Panc1 (cell line): ENCODE measurements around the gene SIPA1L2. TPM values are rescaled to one million over a fixed set of nuclear protein-coding genes. Genes with fewer than 3 reads are reported as not detected.

Experiments used
- ATAC-seq: fragments of 200-7000 bp; cut with Tn5 transposase; 2 replicates; pipeline ENCODE4 v1.9.1; 2020; ENCODE audit warnings: mild to moderate bottlenecking, moderate library complexity
- BruUV-seq: library from RNA; stranded (reverse); fragments of 400-500 nt; replicated peaks from 2 replicates; lab custom pipeline; 2021; lab: Mats Ljungman, UMichigan
- CTCF ChIA-PET: fragments of 300-600 bp; sonication (Branson Sonifier 250); formaldehyde crosslinking; loops from one replicate; lab custom pipeline; 2022; ENCODE audit warnings: antibody characterized with exemption; lab: Charles Lee
- POLR2A ChIA-PET: fragments of 300-600 bp; sonication (Branson Sonifier 250); formaldehyde crosslinking; loops from one replicate; lab custom pipeline; 2022; ENCODE audit warnings: antibody characterized with exemption; lab: Charles Lee
- DNase-seq: peaks from one replicate; pipeline ENCODE4 v3.0.0-alpha.2; 2010; ENCODE audit warnings: low read depth, low spot score
- H3K27ac ChIP-seq: 2 replicates; pipeline ENCODE4 v1.5.1; 2011; ENCODE audit warnings: mild to moderate bottlenecking, low read length, inconsistent platforms
- H3K27me3 ChIP-seq: fragments of 200-500 bp; sonication (Bioruptor generic); 2 replicates; pipeline ENCODE4 v1.6.0; 2014; ENCODE audit warnings: low read length, inconsistent platforms; ENCODE audit not compliant: control insufficient read depth, insufficient read depth
- H3K36me3 ChIP-seq: fragments of 200-500 bp; sonication (Bioruptor generic); 2 replicates; pipeline ENCODE4 v1.5.1; 2014; ENCODE audit warnings: inconsistent platforms, mild to moderate bottlenecking, low read length, moderate library complexity; ENCODE audit not compliant: control insufficient read depth, insufficient read depth
- H3K4me1 ChIP-seq: 2 replicates; pipeline ENCODE4 v1.5.1; 2011; ENCODE audit warnings: inconsistent platforms, mild to moderate bottlenecking, low read length, moderate library complexity; ENCODE audit not compliant: control insufficient read depth, insufficient read depth
- H3K4me3 ChIP-seq, 2 experiments: 2 replicates each; pipeline ENCODE4 v1.5.1; 2011 to 2012; ENCODE audit warnings: low read depth in 2 of 2, low read length in 2 of 2, mild to moderate bottlenecking in 2 of 2, inconsistent platforms in 1 of 2, moderate library complexity in 1 of 2
- H3K9me3 ChIP-seq: fragments of 200-500 bp; sonication (Bioruptor generic); 2 replicates; pipeline ENCODE4 v1.5.1; 2014; ENCODE audit warnings: low read depth, mild to moderate bottlenecking, inconsistent platforms, low read length, moderate library complexity; ENCODE audit not compliant: control insufficient read depth, insufficient read depth
- CTCF ChIP-seq: fragments of 450-650 bp; IDR thresholded peaks from 2 replicates; pipeline ENCODE4 v1.5.1; 2017; ENCODE audit warnings: mild to moderate bottlenecking
- POLR2AphosphoS5 ChIP-seq: IDR thresholded peaks from 2 replicates; pipeline ENCODE4 v1.6.1; 2012; ENCODE audit warnings: mild to moderate bottlenecking, low read depth, low read length, moderate library complexity
- REST ChIP-seq, 2 experiments: IDR thresholded peaks; 2 replicates each; pipeline ENCODE4 v1.6.1; 2011 to 2012; ENCODE audit warnings: low read depth in 2 of 2, control low read depth in 1 of 2, low read length in 1 of 2, mild to moderate bottlenecking in 1 of 2, moderate library complexity in 1 of 2; ENCODE audit not compliant: insufficient read depth in 1 of 2
- SIN3A ChIP-seq: IDR thresholded peaks from 2 replicates; pipeline ENCODE4 v1.6.1; 2012; ENCODE audit warnings: low read depth, mild to moderate bottlenecking, low read length, moderate library complexity, borderline replicate concordance; ENCODE audit not compliant: insufficient read depth
- TCF7L2 ChIP-seq: IDR thresholded peaks from 2 replicates; pipeline ENCODE4 v1.6.1; 2011; ENCODE audit warnings: mild to moderate bottlenecking, low read depth, low read length, inconsistent platforms
- in situ Hi-C: cut with HindIII; loops from 2 replicates; pipeline ENCODE4 v1.10.0; 2016; ENCODE audit warnings: low sequenced_read_pairs, low pct_unique_long_range_greater_than_20kb
- intact Hi-C: fragments of 100-400 bp; cut with micrococcal nuclease; formaldehyde crosslinking; loops from one replicate; pipeline ENCODE4 v1.10.0; 2022; ENCODE audit not compliant: unreplicated experiment
- total RNA-seq: library from RNA; stranded (reverse); gene quantifications from one replicate; pipeline ENCODE4 v1.2.1, GENCODE V29; 2021; ENCODE audit not compliant: unreplicated experiment

The SIPA1L2 gene
- total RNA-seq, 1 experiment from 2014 or later = 5.2 TPM

GRCh38 chr1:232591344-232591743, 38.6 kb downstream of the SIPA1L2 start:
- no peak overlapping the region for H3K4me3 ChIP-seq
- ATAC-seq = no peak
- CTCF ChIA-PET = no interaction called here
- H3K27ac ChIP-seq = no peak overlapping the region
- no peaks in the 10 kb centered on the region for H3K36me3 ChIP-seq
- POLR2A ChIA-PET = no interaction called here
- intact Hi-C loops = no loop called here
- H3K9me3 ChIP-seq = no peaks in the 10 kb centered on the region
- BruUV-seq = no TSS peak
- no peak for DNase-seq
- TF ChIP-seq REST (IDR thresholded peaks at IDR 0.05; ENCODE audit: insufficient read depth in 1 of 2, low read depth in 2 of 2, low read length in 1 of 2) = no peak
- no peak for TF ChIP-seq SIN3A
- no peak for TF ChIP-seq CTCF
- no peak for TF ChIP-seq TCF7L2
- no peak for TF ChIP-seq POLR2AphosphoS5
- in situ Hi-C loops = no loop called here
- no peaks in the 10 kb centered on the region for H3K4me1 ChIP-seq
- no peaks in the 10 kb centered on the region for H3K27me3 ChIP-seq

DNA sequence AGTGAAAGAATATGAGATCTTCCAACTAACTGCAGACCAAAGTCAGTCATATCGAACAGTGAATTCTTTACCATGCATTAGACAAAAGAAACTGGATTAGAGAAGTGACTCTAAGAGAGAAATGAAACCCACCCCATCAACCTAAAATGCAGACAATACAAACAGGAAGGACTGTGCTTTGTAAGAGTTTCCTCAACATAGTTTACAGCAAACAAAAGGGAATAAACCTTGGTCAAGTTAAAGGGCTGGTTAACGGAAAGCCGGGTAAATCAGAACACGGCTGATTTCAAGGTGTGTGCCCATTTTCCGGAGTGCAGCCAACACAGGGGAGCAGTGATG, 39.2 kb downstream of the SIPA1L2 start:
- H3K36me3 ChIP-seq = no peaks in the 10 kb centered on the region
- no TSS peak for BruUV-seq
- intact Hi-C loops (no loop called here), in situ Hi-C loops (no loop called here)
- ChIA-PET POLR2A (no interaction called here), CTCF (no interaction called here)
- H3K9me3 ChIP-seq = no peaks in the 10 kb centered on the region
- H3K27me3 ChIP-seq = no peaks in the 10 kb centered on the region
- no peaks in the 10 kb centered on the region for H3K4me1 ChIP-seq
- DNase-seq = no peak
- no peak for ATAC-seq
- TF ChIP-seq POLR2AphosphoS5 (no peak), TCF7L2 (no peak), REST (IDR thresholded peaks at IDR 0.05; ENCODE audit: insufficient read depth in 1 of 2, low read depth in 2 of 2, low read length in 1 of 2) (no peak), SIN3A (no peak), CTCF (no peak)
- H3K4me3 ChIP-seq = no peak overlapping the region
- H3K27ac ChIP-seq = no peak overlapping the region
